ENCODE results near the gene LGALS4.

- no peak for TF ChIP-seq CTCF (IDR thresholded peaks at IDR 0.05; ENCODE audit: insufficient read depth, low read depth, low read length)
- TF ChIP-seq EZH2 (IDR thresholded peaks at IDR 0.05; ENCODE audit: insufficient read depth, low read length), result no peak
Observed at GRCh38 chr19:38834590-38834989, 21.8 kb upstream of the LGALS4 start.
